BLaER1 treated with 17β-estradiol and CSF1 and Interleukin-3, amounts not matched to agents 10 nM and 100 nM (cell line): ENCODE results near the gene DKK3.

Source experiments
- H3K27ac ChIP-seq, 11 experiments: shearing (Covaris generic); formaldehyde crosslinking; 2 replicates each; pipeline ENCODE4 v1.8.1; 2022
- H3K27me3 ChIP-seq, 11 experiments: shearing (Covaris generic); formaldehyde crosslinking; 2 replicates each; pipeline ENCODE4 v1.8.1; 2022
- H3K36me3 ChIP-seq, 11 experiments: shearing (Covaris generic); formaldehyde crosslinking; 2 replicates each; pipeline ENCODE4 v1.8.1; 2022
- H3K4me1 ChIP-seq, 10 experiments: shearing (Covaris generic); formaldehyde crosslinking; 2 replicates each; pipeline ENCODE4 v1.8.1; 2022
- H3K4me2 ChIP-seq, 11 experiments: shearing (Covaris generic); formaldehyde crosslinking; 2 replicates each; pipeline ENCODE4 v1.8.1; 2022
- H3K4me3 ChIP-seq, 10 experiments: shearing (Covaris generic); formaldehyde crosslinking; 2 replicates each; pipeline ENCODE4 v1.8.1; 2022
- H3K9ac ChIP-seq, 11 experiments: shearing (Covaris generic); formaldehyde crosslinking; 2 replicates each; pipeline ENCODE4 v1.8.1; 2022
- H3K9me3 ChIP-seq, 11 experiments: shearing (Covaris generic); formaldehyde crosslinking; replicated peaks in 1 of 11; 2 replicates each; pipeline ENCODE4 v1.8.1; 2022
- H4K20me1 ChIP-seq, 11 experiments: shearing (Covaris generic); formaldehyde crosslinking; 2 replicates each; pipeline ENCODE4 v1.8.1; 2022
- Cebpa-rat ChIP-seq, 11 experiments: shearing (Covaris generic); IDR thresholded peaks; 2 replicates each; pipeline ENCODE4 v1.8.1; 2022

The DKK3 gene

DNA sequence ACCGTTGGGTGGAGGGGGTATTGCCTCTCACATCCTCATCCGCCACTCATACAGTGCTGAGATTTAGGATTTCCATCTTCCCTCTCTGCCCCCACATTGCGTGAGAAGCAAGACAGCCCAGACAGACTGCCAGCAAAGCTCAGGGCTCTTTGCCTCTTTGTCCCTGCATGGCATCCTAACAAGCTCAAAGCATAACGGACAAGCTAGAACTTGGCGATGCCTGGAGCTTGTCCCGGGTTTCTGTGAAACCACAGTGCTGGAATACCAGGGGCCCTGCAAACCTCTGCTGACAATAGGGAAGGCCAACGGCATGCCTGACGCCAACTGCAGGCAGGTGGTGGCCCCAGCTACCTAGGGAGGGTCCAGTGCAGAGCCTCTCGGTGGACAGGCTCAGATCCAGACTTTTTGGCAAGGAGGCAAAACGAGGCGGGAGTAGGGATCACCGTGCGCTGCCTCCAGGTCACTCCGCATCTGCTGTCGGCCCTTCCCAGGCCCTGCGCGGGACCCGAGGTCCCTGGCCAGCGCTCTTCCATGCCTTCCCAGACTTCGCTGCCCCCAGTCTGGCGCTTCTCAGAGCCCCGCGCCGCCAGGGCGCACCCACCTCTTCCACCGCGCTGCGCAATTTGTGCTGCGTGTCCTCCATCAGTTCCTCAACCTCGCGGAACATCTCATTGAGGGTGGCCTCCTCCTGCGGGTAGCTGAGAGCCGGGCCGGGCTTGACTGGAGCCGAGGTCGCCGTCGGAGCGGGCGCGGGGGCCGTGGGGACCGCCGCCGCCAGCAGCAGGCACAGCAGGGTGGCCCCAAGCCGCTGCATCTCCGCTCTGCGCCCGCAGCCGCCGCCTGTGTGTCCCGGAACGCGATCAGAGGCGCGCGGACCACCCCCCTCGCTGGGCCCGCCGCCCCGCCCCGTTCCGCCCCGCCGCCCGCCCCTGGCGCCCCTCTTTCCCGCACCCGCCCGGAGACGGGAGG, at the start of gene DKK3:
DKK3 (minus strand) TSS at position 858 of the 969 bp plus-strand sequence; CDS start at position 814, 44 bp downstream.
- Histone ChIP-seq H3K4me1 (peaks cover 0 to 4% (median 0%) of the 10 kb centered on the region in 10 experiments; a peak in 2 of 20 replicates), H3K4me3 (peak within 1 kb of the TSS in 2 of 10 experiments; percentile 28 to 38; a peak in 2 of 20 replicates), H3K9me3 (peaks cover 13 to 35% (median 27%) of the 10 kb centered on the region in 11 experiments; a peak in 21 of 22 replicates), H3K4me2 (peak within 1 kb of the TSS in 7 of 11 experiments; percentile 15 to 40 (median 33); a peak in 6 of 22 replicates), H3K36me3 (no peaks in the 10 kb centered on the region), H3K27ac (no peak within 1 kb of the TSS), H3K27me3 (peaks cover 48 to 61% (median 55%) of the 10 kb centered on the region in 11 experiments), H3K9ac (no peak within 1 kb of the TSS), H4K20me1 (no peaks in the 10 kb centered on the region)
- TF ChIP-seq Cebpa-rat (IDR thresholded peaks at IDR 0.05): no peak

DNA sequence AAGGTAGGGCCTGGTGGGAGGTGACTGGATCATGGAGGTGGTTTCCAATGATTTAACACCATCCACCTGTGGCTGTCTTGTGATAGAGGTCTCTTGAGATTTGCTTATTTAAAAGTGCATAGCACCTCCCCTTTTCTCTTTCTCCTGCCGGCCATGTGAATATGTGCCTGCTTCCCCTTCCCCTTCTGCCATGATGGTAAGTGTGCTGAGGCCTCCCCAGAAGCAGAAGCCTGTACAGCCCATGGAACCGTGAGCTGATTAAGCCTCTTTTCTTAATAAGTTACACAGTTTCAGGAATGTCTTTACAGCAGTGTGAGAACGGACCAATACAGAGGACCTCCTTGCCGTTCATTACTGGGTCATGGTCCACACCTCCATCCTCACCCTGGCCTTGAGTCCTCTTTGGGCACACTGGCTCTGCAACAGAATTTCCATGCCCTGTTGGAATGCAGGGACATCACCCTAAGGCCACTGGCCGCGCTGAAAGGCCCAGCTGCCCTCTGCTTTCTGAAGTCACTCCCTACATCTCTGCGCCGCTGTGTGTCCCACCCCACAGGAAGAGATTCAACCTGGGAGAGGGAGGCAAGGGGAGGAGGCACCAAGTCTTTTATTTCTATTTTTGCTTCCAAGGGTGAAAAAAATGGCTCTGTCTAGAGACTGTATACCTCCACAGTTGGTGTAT, 49.0 kb upstream of the DKK3 start:
- Histone ChIP-seq H3K4me1 (peaks cover 0 to 31% (median 25%) of the 10 kb centered on the region in 10 experiments; a peak in 14 of 20 replicates), H3K4me2 (no peak overlapping the region), H3K27ac (no peak overlapping the region), H3K27me3 (no peaks in the 10 kb centered on the region; a peak in 1 of 22 replicates), H3K4me3 (no peak overlapping the region), H3K9me3 (peaks cover 13 to 20% (median 15%) of the 10 kb centered on the region in 11 experiments), H3K9ac (no peak overlapping the region), H3K36me3 (no peaks in the 10 kb centered on the region), H4K20me1 (no peaks in the 10 kb centered on the region)
- no peak for TF ChIP-seq Cebpa-rat (IDR thresholded peaks at IDR 0.05)

DNA sequence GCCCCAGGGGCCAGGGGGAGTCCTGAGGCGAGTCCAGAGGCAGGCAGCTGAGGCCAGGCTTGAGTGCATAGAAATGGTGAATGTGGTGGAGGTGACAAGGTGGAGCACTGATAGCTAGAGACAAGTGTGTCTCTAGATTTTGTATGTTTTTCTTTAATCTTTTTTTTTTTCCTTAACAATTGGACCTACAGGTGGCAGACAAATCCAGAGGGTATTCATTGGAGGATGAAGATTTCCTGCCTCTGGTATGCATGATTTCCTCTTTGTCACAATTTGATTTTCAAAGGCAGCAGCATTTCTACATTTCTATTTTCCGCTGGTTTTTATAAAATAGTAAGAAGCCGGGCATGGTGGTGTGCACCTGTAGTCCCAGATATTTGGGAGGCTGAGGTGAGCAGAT, 47.7 kb upstream of the DKK3 start:
- no peak overlapping the region for H3K9ac ChIP-seq
- TF ChIP-seq Cebpa-rat (IDR thresholded peaks at IDR 0.05): no peak
- no peak overlapping the region for H3K4me3 ChIP-seq
- no peak overlapping the region for H3K27ac ChIP-seq
- H3K36me3 ChIP-seq: no peaks in the 10 kb centered on the region
- no peaks in the 10 kb centered on the region; a peak in 1 of 22 replicates for H3K27me3 ChIP-seq
- H3K9me3 ChIP-seq: peaks cover 13 to 20% (median 15%) of the 10 kb centered on the region in 11 experiments
- peak overlapping the region in 5 of 11 experiments; percentile 28 to 55 (median 46); a peak in 9 of 22 replicates for H3K4me2 ChIP-seq
- no peaks in the 10 kb centered on the region for H4K20me1 ChIP-seq
- H3K4me1 ChIP-seq: peaks cover 0 to 25% (median 20%) of the 10 kb centered on the region in 10 experiments; a peak in 14 of 20 replicates

DNA sequence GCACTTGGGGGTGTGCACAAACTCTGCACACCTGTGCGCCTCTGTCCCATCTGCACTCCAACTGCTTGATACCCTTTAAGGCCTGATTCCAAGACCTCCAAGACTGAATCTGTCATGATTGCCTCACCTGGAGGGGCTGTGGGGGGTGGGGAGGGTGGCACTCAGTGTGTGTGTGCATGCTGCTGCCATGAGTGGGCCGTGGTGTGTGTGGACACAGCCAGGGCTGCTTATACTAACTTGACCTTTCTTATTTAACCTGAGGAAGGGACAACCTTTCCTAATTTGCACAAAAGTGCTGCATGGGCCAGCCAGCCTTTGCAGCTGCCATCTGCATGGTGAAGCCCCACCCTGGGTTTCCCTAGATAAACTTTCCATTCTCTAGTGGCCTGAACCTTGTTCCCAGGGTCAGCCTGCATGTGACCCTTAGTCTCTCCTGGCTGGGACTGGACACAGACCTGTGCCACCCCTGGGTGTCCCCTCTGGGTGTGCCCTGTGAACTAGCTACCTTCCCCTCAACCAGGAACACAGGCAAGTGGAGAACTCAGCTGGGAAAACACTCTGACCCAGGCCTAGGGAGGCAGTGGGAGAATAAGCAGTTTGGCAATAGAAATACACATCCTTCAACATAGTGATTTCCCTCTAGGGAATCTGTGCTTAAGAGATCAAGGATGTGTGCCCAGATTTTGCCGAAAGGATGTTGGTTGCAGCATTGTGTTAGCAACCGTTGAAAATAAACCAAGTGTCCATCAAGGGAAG, 45.4 kb upstream of the DKK3 start:
- Histone ChIP-seq H3K27ac (peak overlapping the region in 3 of 11 experiments; percentile 13 to 41 (median 17); a peak in 1 of 22 replicates), H3K4me3 (no peak overlapping the region)

DNA sequence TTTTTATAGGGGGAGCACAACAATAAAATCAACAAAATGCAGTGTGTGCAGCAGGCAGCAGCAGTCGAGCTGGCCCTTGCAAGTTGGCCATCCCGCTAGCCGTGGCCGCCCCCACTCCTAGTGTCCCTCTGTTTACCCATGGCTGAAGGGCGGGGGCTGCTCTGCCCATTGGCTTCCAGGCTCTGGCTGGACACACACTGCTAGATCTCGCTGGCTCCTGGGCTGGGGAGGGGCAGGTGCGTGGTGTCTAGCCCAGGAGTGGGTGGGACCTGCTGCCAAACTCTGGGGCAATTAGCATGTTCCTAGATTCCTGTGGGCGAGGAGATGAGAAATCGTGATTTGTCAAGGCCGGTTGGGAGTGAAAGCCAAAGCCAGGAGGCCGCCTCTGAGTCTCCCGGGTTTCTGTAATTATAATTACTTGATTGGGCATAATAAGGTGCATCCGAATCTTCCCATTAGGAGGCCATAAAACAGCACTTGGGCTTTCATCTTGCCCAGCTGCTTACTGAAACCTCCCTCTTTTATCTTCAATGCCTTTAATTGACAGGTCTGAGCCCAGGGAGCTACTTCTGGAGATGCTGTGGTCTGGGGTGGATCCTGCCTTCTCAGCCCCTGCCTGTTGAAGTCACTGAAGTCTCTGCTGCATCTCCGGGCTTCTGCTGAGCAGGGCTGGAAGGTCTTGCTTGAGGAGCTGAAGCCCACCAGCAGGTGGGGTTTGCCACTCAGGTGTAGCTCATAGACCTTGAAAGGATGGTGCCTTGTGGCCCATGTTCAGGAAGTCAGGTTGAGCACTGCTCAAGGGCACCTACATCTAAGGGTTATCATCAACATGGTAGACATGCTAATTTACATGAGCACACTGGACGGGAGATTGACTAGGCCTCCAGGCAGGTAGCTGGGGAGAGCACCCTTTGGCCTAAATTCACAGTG, 44.5 kb upstream of the DKK3 start:
- Histone ChIP-seq H4K20me1 (no peaks in the 10 kb centered on the region), H3K27ac (no peak overlapping the region), H3K4me1 (peaks cover 0 to 45% (median 36%) of the 10 kb centered on the region in 10 experiments; a peak in 16 of 20 replicates), H3K4me2 (peak overlapping the region in 4 of 11 experiments; percentile 20 to 63 (median 52); a peak in 5 of 22 replicates), H3K27me3 (no peaks in the 10 kb centered on the region; a peak in 1 of 22 replicates), H3K4me3 (no peak overlapping the region), H3K9ac (no peak overlapping the region), H3K36me3 (no peaks in the 10 kb centered on the region), H3K9me3 (peaks cover 12 to 17% (median 14%) of the 10 kb centered on the region in 11 experiments)
- TF ChIP-seq Cebpa-rat (IDR thresholded peaks at IDR 0.05): no peak

More for the DNA sequence above, 45.4 kb upstream of the DKK3 start:
- Histone ChIP-seq H3K27me3 (no peaks in the 10 kb centered on the region; a peak in 1 of 22 replicates), H3K9me3 (peaks cover 13 to 20% (median 15%) of the 10 kb centered on the region in 11 experiments), H3K9ac (no peak overlapping the region), H3K4me1 (peaks cover 0 to 45% (median 36%) of the 10 kb centered on the region in 10 experiments; a peak in 14 of 20 replicates), H3K36me3 (no peaks in the 10 kb centered on the region), H3K4me2 (peak overlapping the region in 7 of 11 experiments; percentile 20 to 63 (median 44); a peak in 10 of 22 replicates), H4K20me1 (no peaks in the 10 kb centered on the region)
- TF ChIP-seq Cebpa-rat (IDR thresholded peaks at IDR 0.05): 0 out of 22 replicates have a peak, but pooled peaks of 1 of the 11 experiments have one; percentile 10

DNA sequence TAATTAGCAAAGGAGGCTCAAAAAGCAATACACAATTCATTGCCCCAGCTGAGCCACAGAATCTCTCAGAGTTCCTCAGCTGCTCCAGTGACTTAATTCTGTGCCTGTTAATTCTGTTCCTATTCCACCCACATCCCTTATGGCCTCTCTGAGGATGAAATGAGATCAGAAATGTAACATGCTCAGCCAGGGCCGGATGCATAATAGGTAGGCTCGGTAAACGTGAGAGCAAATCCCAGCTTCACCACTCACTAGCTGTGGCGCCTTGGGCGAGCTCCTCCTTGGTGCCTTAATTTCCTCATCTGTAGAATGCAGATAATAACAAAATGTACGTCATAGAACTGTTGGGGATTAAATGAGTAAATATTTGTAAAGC, 42.8 kb upstream of the DKK3 start:
- H3K4me3 ChIP-seq: no peak overlapping the region
- H3K36me3 ChIP-seq: no peaks in the 10 kb centered on the region
- no peaks in the 10 kb centered on the region for H3K9me3 ChIP-seq
- no peak overlapping the region for H3K9ac ChIP-seq
- no peak overlapping the region for H3K27ac ChIP-seq
- TF ChIP-seq Cebpa-rat (IDR thresholded peaks at IDR 0.05): no peak
- no peaks in the 10 kb centered on the region; a peak in 1 of 22 replicates for H3K27me3 ChIP-seq
- peaks cover 10 to 55% (median 36%) of the 10 kb centered on the region in 10 experiments for H3K4me1 ChIP-seq
- peak overlapping the region in 6 of 11 experiments; percentile 42 to 68 (median 52); a peak in 11 of 22 replicates for H3K4me2 ChIP-seq
- H4K20me1 ChIP-seq: no peaks in the 10 kb centered on the region

DNA sequence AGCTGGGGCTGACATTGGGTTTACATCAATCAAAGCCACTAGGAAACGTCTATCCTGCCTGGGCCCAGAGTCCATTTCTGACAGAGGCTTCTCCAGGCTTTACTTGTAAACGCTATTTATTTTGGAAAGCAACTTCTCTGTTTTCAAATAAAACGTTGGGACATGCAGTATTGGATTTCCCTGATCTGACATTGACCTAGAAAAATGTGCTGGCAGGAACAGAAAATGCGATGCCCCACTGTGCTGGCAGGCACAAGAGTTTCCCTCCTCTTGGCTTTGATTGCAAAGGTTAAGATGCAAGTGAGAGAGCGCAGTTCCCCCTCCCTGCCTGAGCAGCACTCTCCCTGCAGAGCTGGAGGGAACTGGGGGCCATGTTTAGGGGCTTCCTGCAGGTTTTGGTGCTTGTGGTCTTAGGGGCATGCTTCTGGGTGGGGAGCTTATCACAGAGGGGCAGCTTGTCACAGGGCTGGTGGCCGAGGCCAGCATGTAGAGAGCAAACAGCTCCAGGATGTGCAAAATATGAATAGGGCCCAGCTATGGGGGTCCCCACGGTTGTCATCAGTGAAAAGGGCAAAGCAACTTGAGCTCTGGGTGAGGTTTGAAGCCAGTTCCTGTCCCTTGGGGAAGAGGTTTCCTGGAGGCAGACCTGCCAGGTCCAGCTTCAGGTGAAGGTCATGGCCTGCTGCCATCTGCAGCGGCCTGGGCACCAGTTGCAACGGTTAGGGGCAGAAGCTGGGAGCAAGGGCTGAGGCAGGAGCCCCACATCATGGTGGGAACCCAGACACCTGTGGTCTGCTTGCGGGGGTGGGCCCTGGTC, 42.3 kb upstream of the DKK3 start:
- H3K4me2 ChIP-seq: peak overlapping the region in 8 of 11 experiments; percentile 24 to 68 (median 51); a peak in 15 of 22 replicates

More for the DNA sequence above, 42.3 kb upstream of the DKK3 start:
- Histone ChIP-seq H3K36me3 (no peaks in the 10 kb centered on the region), H3K9ac (no peak overlapping the region), H3K27ac (no peak overlapping the region), H3K4me1 (peaks cover 16 to 52% (median 32%) of the 10 kb centered on the region in 10 experiments), H3K9me3 (no peaks in the 10 kb centered on the region), H3K27me3 (no peaks in the 10 kb centered on the region; a peak in 1 of 22 replicates), H3K4me3 (no peak overlapping the region), H4K20me1 (no peaks in the 10 kb centered on the region)
- TF ChIP-seq Cebpa-rat (IDR thresholded peaks at IDR 0.05): no peak
